ENCODE data around the gene CHRNA4.

DNA sequence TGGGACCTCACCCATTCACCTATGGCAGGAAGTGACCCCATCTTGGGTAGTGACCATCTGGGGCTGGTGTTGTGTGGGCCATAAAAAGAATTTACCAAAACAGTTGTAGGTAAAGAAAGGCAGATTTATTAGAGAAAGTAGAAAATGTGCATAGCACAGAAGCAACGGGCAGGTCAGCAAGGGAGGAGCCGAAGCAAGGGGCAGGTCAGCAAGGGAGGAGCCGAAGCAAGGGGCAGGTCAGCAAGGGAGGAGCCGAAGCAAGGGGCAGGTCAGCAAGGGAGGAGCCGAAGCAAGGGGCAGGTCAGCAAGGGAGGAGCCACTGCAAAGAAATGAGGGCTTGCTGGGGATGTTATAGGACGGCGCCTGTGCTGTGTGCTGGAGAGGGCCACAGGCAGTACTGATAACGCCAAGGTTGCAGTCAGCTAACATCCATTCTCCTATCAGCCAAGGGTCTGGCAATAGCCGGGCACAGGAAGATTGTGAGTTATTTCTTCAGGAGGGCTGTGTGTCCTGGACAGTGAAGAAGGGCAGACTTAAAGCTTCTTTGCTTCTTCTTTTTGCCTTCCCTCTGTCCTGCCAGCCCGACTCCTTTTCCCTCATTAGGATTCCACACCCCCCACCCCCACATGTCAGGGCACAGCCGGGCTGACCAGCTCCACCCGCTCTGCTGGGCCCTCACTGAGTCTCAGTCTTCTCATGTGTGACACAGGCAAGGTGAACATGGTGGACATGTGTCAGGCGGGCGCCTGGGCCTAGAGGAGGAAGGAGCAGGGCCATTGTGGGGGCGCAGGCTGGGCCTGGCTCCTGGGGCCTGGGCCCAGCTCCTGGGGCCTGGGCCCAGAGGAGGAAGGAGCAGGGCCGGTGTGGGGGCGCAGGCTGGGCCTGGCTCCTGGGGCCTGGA, 31.6 kb upstream of the CHRNA4 start:
- TF ChIP-seq, protein P1, sequence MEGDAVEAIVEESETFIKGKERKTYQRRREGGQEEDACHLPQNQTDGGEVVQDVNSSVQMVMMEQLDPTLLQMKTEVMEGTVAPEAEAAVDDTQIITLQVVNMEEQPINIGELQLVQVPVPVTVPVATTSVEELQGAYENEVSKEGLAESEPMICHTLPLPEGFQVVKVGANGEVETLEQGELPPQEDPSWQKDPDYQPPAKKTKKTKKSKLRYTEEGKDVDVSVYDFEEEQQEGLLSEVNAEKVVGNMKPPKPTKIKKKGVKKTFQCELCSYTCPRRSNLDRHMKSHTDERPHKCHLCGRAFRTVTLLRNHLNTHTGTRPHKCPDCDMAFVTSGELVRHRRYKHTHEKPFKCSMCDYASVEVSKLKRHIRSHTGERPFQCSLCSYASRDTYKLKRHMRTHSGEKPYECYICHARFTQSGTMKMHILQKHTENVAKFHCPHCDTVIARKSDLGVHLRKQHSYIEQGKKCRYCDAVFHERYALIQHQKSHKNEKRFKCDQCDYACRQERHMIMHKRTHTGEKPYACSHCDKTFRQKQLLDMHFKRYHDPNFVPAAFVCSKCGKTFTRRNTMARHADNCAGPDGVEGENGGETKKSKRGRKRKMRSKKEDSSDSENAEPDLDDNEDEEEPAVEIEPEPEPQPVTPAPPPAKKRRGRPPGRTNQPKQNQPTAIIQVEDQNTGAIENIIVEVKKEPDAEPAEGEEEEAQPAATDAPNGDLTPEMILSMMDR (conservative IDR thresholded peaks at IDR 0.05; ENCODE audit: low read length), result no peak
- no peak for TF ChIP-seq EZH2phosphoT487 (IDR thresholded peaks at IDR 0.05; ENCODE audit: borderline replicate concordance)

Data from Loucy (cell line).